ENCODE measurements around the gene BMP2K.
A peak's percentile ranks its signal among the peaks of the same experiment; 100 is the strongest.

Gene BMP2K

DNA sequence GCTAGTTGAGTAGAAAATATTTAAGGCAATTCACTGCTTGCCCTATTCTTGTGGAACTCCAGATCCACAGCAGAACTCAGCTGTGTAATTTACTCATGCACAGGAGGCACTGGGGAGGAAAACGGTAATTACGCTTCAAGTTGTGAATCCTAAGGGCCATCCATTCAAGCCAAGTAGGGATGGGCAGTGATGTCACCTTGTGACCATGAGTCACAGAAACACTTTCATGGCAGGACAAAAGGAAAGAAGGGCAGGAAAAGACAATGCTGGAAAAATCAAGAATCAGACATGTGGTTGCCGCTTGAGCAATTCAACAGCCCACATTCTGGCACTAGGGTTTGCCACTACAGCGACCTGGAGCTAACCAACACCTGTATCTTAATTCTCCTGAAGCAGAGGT lies 161.7 kb downstream of the BMP2K start:
- no peak for DNase-seq (ENCODE audit: low read depth)

GRCh38 chr4:78938474-78938867 lies 162.3 kb downstream of the BMP2K start:
- DNase-seq (ENCODE audit: low read depth), result no peak

GRCh38 chr4:78938868-78939666 lies 162.9 kb downstream of the BMP2K start, which contains the start of gene PAQR3:
PAQR3 (minus strand) TSS chr4:78939438; CDS start chr4:78939224, 214 bp downstream.
- peak; percentile 32 for DNase-seq (ENCODE audit: low read depth)

GRCh38 chr4:78939667-78940008 lies 163.5 kb downstream of the BMP2K start:
- DNase-seq (ENCODE audit: low read depth), result no peak

- no peak for DNase-seq (ENCODE audit: low read depth)
Observed at GRCh38 chr4:78940752-78941151, 164.6 kb downstream of the BMP2K start.

- DNase-seq (ENCODE audit: low read depth), result no peak
Observed at GRCh38 chr4:78944381-78944780, 168.2 kb downstream of the BMP2K start.

DNA sequence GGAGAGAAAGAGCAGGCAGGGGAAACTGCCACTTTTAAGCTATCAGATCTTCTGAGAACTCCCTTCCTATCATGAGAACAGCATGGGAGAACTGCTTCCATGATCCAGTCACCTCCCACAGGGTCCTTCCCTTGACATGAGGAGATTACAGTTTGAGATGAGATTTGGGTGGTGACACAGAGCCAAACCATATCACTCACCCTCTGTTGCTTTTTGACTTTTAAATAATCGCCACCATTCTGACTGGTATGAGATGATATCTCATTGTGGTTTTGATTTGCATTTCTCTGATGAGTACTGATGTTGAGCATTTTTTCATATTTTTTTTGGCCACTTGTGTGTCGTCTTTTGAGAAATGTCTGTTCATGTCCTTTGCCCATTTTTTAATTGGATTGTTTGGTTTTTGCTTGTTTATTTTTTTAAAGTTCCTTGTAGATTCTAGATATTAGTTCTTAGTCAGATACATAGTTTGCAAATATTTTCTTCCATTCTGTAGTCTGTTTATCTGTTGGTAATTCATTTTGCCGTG lies 169.6 kb downstream of the BMP2K start:
- DNase-seq (ENCODE audit: low read depth), result no peak

GRCh38 chr4:78949735-78950134 lies 173.6 kb downstream of the BMP2K start:
- DNase-seq (ENCODE audit: low read depth), result no peak

DNA sequence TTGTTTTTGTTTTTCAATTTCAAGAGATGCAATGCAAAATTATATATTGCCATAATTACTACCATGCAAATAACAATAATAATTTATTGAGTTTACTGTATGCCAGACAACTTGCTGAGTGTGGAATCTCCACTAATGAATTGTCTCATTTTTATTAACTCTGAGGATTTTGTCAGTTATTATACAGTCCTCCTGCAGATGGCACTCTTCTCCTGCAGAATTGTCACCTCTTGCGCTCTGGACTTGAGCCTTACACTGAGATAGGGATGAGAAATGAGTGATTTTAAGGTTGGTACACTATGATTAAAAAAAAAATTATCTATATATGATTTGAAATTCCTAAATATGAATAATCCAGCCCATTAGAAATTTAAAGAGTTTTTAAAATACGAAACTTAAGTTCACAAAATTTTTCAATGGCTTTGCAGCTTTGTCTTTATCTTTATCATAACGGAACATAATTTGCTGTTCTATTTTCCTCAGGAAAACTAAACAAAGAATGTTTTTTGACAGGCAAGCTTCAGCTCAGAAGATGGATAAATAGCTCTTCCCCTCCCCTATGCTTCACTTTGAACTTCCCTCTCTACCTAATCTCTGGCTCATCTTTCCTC lies 175.8 kb downstream of the BMP2K start:
- DNase-seq (ENCODE audit: low read depth), result no peak

DNA sequence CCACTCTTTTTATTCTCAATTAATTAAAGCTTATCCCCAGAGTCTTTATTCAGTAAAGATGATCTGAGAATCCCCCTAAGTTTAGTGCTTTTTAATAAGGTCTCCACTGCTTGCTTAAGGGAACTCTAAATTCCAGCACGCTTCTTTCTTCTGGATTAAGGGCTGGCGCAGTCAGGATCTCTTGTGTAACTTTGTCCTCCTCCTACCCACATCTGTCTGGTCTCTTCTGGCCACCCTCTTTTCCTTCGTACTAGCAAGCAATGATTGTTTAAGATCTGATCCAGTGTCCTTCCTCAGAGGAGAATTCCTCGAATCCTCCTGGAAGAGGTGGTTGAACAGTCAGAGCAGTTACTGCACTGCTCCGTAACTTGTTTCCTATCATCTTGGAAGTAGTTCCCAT lies 177.1 kb downstream of the BMP2K start:
- no peak for DNase-seq (ENCODE audit: low read depth)

DNA sequence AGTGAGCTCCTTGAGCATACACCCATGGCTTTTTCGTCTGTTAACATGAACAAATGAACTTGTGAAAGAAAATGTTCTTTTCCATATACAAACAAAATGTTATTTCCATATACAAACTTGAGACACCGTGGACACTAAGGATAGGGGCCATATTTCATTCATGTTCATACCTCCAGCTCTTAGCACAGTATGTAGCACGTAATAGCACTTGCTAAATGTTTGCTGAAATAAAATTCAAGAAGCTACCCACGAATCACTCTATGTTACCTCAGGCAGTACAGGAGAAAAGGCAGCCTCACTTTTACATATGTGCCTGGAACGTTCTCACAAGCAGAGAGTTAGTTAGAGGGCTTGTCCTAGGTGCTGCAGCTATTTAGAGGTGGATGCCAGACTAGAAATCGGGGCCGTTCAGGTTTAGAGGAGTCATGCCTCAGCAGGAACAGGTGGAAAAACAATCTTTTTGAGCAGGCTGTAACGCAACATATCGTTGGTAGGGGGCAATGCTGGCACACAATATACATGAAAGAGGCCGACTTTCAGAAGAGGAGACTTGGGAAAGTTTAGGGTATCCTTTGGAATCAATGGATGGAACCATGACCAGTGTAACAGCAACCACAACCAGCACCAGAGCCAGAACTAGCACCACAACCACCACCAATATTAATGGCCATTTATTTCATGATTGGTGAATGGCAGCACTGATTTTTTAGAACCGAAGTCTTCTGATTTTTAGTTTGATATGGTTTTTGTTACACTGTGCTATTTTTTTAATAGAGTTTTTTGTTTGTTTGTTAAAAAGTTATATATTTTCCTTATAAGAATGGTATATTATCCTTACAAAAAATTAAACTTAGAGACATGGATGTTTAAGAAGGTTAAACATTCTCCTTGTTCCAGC lies 177.9 kb downstream of the BMP2K start:
- DNase-seq (ENCODE audit: low read depth), result no peak

DNA sequence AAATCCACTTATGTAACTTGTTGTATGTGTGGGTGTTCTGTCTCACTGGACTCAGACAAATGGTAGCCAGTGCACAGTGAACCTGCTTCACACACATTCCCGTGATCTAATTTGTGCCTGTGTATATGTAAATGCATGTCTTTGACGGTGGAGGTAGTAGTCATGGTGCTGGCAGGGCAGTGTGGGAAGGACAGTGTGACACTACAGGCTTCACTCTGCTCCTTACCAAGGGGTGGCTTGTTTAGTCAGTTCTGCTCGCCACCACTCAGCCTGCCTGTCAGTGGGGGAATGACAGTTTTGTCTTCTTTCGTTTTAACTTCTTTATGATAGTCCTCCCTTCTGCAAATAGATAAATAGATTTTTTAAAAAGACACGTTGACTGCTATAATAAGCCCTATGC lies 180.8 kb downstream of the BMP2K start:
- no peak for DNase-seq (ENCODE audit: low read depth)

DNA sequence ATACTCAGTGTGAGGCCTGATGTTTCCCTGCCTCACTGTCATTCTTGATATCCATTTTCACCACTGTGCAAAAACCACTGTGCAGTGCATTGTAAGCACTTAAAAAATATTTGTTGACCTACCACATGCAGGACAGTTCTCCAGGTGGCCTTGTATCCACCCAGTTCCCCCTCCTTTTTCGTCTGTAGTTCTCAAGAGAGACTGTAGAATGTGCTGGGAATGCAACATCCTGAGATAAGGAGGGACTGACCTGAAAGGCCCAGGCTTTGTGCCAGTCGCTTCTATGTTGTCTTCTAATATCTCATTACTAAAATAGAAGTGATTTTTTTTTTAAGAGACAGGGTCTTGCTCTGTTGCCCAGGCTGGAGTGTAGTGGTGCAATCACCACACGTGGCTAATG lies 184.8 kb downstream of the BMP2K start:
- DNase-seq (ENCODE audit: low read depth), result no peak

Measured in GM04503 (cell line).